Fibroblast of skin of left biceps (primary cell): Measurements from ENCODE around the gene HES4.
A peak's percentile ranks its signal among the peaks of the same experiment; 100 is the strongest.

Source experiments
- DNase-seq, 2 experiments: peaks; one replicate each; pipeline ENCODE4 v3.0.0-alpha.2; 2013; ENCODE audit warnings: low read depth in 2 of 2

Gene HES4

DNA sequence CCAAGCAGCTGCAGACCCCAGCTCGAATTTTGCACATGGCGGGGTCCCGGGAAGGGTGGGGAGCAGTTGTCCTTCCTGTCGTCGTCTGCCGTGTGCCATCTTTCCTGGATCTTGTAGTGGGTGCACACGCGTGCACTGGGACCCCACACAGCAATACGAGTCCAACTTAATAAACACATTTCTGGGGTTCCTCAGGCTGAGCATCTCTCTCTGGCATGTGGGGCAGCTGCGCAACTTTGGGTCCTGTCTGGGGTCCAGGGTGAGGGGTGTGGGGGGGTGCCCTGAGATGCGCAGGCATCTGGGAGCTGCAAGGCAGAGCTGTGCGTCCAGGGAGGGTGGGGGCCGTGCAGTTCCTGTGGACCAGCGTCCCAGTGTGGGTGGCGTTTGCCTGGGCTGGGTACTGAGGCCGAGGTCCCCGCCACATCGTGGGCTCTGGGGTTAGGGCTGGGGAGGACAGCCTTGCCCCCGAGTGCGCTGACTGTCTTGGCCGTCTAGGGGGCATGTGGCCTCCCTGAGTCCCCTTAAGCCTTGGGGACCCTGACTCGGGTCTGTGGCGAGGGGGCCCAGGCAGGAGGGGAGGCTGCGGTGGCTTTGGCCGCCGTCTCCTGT, 34.3 kb downstream of the HES4 start:
- no peak for DNase-seq

DNA sequence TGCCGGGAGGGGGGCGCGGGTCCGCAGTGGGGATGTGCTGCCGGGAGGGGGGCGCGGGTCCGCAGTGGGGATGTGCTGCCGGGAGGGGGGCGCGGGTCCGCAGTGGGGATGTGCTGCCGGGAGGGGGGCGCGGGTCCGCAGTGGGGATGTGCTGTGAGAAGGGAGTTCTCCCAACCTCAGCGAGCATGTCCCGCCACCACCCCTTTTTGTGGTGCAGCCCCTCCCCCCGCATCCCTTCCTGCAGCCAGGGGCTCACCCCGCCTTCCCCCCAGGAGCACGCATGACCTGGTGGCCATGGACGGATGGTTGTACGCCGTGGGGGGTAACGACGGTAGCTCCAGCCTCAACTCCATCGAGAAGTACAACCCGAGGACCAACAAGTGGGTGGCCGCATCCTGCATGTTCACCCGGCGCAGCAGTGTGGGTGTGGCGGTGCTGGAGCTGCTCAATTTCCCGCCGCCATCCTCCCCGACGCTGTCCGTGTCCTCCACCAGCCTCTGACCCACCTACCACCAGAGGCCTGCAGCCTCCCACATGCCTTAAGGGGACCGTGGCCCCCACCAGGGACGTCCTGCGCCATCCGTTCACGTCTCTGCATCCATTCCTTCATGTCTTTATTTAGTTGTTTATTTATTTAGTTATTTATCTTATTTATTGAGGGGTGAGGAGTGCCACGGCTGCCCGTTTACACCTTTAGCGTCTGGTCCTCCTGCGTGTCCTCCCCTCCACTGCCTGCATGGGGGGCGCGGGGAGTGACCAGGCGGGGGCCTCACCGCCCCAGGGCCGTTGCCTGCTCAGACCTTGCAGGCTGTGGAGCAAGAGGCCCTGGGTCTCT, 35.0 kb downstream of the HES4 start:
- DNase-seq: no peak

DNA sequence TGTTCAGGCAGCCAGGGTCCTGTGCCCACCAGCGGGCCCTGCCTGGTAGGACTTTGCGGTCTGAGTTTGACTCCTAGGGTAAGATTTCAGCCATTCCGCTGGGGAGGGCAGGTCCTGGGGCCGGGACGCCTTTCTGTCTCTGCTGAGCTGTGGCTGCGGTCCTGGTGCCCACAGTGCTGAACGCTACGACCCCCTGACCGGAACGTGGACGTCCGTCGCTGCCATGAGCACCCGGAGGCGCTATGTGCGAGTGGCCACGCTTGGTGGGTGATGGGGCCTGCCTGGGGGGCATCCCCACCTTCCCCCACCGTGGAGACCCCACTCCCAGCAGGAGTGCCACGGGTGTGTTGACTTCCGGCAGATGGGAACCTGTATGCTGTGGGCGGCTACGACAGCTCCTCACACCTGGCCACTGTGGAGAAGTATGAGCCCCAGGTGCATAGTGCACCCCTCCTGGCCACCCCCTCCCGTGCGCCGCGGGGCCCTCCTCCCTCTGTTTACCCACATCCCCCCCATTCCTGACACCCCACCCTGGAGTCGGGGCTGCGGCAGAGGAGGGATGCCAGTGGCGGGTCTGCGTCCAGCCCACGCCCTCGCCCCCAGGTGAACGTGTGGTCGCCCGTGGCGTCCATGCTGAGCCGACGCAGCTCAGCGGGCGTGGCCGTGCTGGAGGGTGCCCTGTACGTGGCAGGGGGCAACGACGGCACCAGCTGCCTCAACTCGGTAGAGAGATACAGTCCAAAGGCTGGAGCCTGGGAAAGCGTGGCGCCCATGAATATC, 36.0 kb downstream of the HES4 start:
- DNase-seq: no peak

DNA sequence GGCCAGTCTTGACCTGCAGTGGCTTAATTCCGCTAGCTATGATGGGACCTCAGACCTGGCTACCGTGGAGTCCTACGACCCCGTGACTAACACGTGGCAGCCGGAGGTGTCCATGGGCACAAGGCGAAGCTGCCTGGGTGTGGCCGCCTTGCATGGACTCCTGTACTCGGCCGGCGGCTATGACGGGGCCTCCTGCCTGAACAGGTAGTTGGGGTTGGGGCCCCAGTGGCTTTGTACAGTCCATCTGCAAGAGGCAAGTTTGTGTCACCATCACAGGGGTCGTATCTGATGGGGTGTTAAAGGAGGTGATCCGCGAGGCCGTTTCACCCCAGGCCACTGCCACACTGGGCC, 36.6 kb downstream of the HES4 start:
- no peak for DNase-seq

DNA sequence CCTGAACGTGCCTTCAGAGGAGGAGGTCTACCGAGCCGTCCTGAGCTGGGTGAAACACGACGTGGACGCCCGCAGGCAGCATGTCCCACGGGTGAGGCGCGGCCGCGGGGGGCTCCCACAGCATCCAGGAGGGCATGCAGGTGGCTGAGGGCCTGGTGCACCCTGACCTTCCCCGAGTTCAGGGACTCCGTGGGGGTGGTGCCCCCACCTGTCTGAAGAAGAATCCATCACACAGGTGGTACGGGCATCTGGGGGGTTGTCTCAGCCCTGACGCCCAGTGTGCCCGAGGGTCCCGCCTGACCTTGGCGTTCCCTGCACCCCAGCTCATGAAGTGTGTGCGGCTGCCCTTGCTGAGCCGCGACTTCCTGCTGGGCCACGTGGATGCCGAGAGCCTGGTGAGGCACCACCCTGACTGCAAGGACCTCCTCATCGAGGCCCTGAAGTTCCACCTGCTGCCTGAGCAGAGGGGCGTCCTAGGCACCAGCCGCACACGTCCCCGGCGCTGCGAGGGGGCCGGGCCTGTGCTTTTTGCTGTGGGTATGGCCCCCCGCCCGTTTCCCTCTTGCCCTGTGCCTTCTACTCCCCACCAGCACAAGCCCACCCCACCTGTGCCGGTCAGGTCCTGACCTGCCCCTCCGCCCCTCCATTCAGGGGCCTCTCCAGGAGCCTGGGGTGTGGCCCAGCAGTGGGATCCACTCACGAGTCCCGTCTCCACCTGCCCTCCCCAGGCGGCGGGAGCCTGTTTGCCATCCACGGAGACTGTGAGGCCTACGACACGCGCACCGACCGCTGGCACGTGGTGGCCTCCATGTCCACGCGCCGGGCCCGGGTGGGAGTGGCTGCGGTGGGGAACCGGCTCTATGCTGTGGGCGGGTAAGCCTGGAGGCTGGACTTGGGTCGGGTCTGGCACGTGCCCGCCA, 37.3 kb downstream of the HES4 start:
- no peak for DNase-seq

DNA sequence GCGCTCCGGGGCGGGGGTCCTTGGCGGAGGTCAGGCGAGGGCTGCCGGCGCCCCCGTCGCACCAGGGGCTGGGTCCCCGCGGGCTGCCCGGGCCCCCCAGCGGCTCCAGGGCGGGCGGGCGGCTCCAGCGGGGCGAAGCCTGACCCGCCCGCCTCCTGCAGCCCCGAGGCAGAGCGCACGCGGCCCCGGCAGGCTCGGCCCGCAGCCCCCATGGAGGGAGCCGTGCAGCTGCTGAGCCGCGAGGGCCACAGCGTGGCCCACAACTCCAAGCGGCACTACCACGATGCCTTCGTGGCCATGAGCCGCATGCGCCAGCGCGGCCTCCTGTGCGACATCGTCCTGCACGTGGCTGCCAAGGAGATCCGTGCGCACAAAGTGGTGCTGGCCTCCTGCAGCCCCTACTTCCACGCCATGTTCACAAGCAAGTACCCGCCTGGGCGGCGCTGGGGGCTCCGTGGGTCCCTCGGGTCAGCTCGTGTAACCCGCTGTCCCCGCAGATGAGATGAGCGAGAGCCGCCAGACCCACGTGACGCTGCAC, 38.7 kb downstream of the HES4 start:
- DNase-seq: no peak

DNA sequence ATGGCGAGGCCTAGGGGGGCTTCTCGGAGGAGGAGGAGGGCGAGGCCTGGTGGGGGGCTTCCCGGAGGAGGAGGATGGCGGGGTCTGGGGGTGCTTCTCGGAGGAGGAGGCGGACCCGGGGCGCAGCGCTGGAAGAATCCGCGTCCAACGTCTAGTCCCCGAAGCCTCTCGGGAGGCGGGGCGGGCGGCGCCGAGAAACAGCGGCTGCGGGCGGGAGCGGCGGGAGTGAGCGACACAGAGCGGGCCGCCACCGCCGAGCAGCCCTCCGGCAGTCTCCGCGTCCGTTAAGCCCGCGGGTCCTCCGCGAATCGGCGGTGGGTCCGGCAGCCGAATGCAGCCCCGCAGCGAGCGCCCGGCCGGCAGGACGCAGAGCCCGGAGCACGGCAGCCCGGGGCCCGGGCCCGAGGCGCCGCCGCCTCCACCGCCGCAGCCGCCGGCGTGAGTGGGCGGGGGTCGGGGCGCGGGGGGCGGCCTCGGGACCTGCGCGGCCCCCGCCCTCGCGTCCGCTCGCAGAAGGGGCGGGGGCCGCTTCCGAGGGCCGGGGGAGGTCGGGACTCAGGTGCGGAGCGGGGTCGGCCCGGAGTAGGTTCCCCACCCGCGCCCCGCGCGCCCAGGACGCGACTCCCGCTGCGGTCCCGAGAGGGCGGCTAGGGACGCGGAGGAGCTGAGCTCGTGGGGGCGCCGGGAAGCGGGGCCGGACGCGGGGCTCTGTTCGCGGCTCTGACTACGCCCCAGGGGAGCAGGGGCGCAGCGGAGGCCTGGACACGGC, 39.4 kb downstream of the HES4 start, which contains the start of gene KLHL17:
Gene KLHL17 (plus strand): TSS at position 222 of the 769 bp plus-strand sequence. CDS start 110 bp downstream, at position 332.
- peak; percentile 34 to 42 for DNase-seq

DNA sequence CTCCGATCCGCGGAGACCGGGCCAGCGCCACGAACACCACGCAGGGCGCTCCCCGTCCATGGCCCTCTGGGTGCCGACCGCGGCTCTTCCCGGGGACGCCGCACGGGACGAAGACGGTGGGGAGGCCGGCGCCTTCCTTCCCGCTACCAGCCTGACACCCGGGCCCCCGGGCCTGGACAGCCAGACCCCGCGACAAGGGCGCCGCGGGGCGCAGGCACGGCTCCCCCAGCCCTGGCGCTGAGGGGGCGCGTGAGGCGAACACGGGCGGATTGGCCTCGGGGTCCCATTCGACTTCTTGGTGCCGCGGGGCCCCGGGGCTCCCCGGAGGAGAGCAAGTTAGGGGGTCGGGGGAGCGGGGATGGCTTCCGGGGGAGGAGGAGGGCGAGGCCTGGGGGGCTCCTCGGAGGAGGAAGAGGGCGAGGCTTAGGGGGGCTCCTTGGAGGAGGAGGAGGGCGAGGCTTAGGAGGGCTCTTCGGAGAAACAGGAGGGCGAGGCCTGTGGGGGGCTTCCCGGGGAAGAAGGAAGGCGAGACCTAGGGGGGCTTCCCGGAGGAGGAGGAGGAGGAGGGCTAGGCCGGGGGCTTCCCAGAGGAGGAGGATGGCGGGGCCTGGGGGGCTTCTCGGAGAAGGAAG, 40.0 kb downstream of the HES4 start:
- no peak for DNase-seq

DNA sequence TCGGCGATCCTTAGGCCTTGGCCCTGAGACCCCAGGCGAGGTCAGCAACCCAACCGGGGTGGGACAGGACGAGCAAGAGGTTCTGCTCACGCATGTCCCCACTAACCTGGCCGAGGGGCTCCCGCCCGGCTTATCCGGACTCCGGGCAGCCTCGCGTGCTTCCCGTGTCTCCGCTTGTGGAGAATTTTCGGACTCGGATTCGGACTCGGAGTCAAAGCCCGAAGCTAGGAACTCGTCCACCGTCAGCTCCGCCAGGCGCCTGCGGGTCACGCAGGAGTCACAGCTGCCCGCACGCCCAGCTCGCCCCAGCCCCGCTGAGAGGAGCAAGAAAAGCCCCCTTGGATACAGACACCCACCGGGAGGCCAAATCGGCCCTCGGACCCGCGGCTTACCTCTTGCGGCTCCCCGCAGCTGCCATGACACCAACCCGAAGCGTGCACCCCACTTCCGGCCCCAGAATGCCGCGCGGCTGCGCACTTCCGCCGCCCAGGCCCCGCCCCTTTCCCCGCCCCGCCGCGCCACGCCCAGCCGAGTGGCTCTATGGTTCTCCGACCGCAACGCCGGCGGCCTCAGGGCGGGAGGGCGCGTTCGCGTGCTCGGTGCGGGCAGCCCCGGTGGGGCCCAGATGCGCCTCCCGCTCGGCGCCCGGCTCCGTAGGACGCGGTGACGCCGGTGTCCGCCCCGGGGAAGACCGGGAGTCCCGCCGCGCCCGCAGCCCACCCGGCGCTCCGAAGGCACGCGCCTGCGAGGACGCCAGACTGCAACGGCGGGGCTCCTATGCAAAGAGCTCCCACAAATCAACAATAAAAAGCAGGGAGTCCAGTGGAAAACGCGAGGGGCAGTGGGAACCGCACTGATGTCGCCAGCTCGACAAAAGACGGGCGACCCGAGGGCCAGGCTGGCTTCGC, 40.8 kb downstream of the HES4 start, which contains the start of gene NOC2L:
Gene NOC2L (minus strand): TSS at position 434 of the 908 bp plus-strand sequence. CDS start 16 bp downstream, at position 418.
- DNase-seq: peak; percentile 60 to 64

DNA sequence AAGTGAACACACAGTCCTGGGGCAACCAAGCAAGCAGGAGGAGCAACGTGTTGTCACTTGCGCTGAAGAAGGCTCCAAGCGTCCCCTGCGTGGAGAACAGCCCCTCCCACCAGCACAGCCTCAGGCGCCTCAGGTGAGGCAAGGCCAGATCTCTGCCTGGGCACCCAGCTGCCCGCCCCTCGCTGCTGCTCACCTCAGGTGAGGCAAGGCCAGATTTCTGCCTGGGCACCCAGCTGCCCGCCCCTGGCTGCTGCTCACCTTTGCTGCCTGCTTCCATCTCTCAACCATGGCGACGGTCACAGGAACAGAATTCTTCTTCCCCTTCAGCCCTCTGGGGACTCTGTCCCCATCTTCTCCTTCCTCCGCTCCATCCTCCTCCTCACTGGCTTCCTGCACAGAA, 43.3 kb downstream of the HES4 start:
- DNase-seq: no peak

DNA sequence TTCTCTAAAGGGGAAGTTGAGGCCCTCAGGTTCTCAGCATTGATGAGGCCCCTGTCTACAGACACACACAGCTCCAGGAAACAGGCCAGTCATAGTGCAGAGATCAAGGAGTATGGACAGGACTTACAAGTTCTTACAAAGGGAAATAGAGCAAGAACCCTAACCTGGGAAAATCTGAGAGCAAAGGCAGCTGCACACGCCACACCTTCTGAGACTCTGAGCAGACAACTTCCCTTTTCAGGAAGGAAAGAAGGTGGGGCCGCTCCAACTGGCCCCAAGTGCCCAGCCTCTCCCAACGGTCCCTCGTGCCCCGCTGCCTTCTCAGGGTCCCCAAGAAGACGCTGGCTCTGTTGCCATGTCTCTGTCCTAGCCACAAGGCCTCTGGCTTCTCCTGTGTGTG, 44.4 kb downstream of the HES4 start:
- no peak for DNase-seq

DNA sequence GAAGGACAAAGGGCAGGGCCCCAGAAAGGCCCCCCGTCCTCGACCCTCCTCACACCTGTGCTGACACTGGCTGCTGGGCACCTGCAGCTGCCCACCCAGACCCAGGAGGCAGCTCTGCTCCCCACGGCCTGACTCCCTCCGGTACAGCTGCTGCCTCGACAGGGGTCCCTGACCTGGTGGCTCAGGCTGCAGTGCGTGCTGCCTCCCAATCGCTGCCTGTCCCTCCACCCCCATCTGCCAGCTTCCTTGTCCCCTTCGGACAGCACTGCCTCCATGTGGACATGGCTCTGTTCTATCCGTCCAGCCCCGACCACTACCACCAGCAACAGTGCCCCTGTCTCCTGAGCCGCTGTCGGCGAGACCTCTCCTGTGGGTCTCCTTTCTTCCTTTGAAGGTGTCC, 45.0 kb downstream of the HES4 start:
- DNase-seq: no peak

DNA sequence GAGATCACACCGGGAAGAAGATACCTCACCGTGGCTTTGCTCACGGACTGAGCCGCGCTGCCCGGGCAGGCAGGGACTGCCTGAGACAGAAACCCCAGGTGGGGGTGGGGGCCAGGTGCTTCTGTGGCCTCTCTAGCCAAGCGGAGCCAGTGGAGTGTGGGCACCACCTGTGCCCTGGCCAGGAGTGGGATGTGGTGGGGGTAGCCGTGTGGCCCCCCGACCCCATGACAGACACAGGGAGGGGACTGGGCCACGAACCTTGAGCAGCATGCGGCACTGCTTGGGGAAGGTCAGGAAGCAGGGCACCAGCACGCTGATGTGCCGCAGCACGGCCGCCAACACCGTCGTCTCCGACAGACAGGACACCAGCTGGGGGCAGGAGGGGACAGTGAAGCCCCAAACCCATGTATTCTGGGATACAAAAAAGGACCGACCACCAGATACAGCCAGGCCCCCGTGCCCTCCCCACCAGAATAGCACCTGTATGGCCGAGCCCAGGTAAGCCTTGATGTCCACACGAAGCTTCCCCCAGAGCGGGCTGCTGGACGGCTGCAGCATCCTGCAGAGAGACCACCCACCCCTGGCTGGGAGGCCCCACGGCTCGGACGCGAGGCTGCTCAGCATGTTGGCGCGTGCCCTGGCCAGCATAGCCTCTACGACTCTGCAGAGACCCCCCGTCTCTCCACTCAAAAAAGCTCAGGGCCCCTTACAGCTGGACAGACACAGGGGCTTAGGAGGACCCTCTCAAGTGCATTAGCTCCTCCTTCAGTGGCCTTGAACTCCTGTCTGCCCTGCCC, 46.2 kb downstream of the HES4 start:
- no peak for DNase-seq

DNA sequence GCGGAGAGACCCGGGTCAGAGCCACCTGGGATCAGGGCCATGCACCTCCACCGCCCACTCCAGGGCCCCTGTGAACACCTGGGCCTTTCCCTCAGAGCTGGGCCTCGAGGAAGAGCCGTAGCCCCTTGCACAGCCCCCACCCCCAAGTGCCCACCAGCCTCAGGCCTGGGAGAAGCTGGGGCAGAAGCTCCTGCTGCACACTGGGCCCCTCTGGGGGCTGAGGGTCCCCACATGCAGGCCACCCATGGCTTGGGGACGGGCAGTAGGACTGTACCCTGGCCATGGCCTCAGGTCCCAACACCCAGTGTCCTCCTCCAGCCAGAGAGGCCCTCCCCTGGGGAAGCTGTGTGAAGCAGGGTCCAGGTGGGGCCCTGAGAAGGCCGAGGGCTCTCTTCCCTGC, 47.3 kb downstream of the HES4 start:
- DNase-seq: no peak

DNA sequence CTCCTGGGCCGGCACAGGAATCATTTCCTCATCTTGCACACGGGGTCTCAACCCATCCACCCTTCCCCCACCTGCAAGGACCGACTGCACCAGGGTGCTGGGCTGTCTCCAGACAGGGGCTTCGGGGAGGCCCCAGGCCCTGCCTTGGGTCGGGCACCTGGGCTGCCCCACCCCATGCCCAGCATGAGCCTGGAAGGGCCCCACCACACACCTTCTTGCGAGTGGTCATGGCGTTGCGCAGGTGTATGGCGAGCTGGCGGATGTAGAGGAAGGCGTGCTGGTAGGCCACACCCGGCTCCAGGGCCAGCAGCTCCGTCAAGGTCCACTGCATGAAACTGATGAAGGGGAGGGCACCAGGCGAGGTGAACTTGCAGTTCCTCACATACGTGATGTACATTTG, 47.7 kb downstream of the HES4 start:
- no peak for DNase-seq

DNA sequence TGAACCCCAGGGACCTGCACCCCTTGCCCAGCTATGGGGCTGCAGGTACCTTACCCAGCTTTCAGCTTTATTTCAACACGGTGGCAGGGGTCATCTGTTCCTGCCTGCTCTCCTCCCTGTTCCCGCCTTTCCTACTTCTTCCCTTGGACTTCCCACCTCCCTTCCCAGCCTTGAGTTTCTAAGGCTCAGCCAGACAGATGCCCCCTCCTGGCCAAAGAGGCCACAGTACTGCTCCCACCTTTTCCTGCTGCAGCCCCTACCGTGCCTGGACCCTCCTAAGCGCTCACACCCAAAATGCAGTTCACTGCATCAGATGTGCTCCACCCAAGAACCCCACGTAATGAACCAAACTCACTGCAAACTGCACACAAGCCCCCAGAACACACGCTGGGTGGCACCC, 48.5 kb downstream of the HES4 start:
- no peak for DNase-seq

DNA sequence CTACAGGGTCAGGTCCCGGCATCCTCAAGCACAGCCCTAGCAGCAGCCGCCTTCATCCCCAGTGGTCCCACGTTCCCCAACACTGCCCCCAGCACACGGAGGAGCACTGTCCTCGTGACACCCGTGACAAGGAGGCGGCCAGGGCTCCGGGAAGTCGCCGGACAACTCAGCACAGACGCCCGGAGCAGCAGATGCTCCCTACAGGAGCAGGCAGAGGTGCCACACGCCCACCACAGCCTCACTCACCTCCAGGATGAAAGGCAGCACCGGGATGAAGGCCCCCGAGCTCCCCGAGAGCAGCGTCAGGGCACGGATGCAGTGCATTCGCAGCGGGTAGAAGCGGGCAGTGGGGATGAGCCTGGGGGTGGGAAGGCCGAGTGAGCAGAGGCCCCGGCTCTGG, 49.0 kb downstream of the HES4 start:
- DNase-seq: no peak

DNA sequence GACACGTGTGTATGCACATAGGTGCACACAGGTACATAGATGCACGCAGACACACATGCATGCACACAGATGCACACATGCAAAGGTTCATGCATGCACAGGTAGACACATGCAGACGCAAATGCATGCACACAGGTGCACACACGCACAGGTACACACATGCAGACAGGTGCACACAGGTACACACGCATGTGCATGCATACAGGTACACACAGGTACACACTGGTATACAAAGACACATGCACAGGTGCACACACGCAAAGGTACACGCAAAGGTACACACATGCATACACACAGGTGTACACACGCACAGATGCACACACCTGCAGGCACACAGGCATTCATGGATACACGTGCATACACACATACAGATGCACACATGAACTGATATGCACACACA, 49.6 kb downstream of the HES4 start:
- no peak for DNase-seq
